GM04504 (cell line): Measurements from ENCODE around the gene WIZ.
"Not testable (repeated sequence)": the region's sequence is repeated elsewhere in the genome, so short reads cannot be mapped to it uniquely, and the experiment has no call there.

ENCODE experiments used
- DNase-seq: peaks from one replicate; pipeline ENCODE4 v3.0.0-alpha.2; 2012; ENCODE audit warnings: low read depth

The WIZ gene, protein sequence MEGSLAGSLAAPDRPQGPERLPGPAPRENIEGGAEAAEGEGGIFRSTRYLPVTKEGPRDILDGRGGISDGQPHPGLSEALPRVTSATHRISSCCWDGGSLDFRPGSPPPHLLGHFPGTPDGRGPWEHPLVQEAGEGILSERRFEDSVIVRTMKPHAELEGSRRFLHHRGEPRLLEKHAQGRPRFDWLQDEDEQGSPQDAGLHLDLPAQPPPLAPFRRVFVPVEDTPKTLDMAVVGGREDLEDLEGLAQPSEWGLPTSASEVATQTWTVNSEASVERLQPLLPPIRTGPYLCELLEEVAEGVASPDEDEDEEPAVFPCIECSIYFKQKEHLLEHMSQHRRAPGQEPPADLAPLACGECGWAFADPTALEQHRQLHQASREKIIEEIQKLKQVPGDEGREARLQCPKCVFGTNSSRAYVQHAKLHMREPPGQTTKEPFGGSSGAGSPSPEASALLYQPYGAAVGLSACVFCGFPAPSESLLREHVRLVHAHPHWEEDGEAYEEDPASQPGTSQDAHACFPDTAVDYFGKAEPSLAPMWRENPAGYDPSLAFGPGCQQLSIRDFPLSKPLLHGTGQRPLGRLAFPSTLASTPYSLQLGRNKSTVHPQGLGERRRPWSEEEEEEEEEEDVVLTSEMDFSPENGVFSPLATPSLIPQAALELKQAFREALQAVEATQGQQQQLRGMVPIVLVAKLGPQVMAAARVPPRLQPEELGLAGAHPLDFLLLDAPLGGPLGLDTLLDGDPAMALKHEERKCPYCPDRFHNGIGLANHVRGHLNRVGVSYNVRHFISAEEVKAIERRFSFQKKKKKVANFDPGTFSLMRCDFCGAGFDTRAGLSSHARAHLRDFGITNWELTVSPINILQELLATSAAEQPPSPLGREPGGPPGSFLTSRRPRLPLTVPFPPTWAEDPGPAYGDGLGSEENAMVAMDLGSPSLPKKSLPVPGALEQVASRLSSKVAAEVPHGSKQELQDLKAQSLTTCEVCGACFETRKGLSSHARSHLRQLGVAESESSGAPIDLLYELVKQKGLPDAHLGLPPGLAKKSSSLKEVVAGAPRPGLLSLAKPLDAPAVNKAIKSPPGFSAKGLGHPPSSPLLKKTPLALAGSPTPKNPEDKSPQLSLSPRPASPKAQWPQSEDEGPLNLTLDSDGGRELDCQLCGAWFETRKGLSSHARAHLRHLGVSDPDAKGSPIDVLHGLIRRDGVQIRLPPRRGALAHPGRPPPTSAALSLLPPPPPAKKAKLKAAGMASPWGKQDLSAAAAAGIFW (N-terminal part only)

DNA sequence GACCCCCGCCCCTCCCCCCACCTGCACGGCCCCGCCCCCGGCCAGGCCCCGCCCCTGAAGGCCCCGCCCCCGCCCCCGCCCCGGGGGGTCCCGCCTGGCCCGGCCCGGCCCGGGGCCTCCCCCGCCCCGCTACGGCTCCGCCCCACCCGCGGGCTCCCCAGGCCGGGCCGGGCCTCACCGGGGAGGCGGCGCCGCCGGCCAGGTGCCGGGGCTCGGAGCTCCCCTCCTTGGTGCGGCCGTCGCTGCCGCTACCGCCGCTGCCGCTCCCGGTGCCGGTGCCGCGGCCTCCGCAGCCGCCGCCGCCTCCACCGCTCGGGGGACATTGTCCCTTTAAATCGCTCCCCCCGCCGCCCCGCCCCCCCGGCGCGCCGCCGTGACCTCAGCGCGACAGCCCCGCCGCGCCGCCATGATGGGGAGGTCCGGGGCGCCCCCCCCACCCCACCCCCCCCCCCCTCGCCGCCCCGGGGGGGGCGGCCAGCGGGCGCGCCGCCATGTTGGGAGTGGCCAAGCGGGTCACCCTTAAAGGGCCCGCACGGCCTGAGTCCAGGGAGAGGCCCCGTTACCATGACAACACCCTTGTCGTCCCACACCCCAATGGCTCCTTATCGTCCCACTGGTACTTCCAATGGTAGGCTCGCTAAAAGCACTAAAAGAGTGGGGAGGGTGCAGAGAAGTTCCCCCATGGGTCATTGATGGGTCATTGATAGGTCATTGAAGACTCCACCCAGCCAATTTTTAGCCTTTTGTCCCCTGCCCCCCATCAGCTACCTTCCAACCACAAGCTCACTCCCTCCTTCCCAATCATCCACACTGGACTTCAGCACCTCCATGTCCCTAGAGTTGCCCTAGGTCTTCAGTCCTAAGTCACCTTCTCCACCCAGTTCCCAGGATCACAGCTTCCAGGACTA, at the start of gene WIZ:
Gene WIZ (minus strand): TSS at position 337 of the 908 bp plus-strand sequence. CDS start 1,649 bp downstream, outside the sequence.
- DNase-seq = peak; percentile 40

DNA sequence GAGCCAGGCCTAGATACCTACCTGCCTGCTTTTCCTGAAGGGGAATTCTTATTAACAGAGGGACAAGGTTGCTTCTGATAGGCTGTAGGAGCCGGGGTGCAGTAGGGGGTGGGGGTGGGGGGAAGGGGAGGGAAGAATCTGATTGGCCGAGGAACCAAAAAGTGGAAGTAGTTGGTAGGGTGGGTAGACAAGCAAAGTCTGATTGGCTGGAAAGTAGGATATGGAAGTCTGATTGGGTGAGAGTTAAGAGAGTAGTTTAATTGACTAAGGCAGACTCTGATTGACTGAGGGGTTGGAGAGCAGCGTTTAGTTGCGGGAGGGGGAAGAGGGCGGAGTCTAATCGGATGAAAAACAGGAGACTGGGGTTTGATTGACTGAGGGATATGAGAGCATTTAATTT, 49.2 kb upstream of the WIZ start:
- DNase-seq = no peak

DNA sequence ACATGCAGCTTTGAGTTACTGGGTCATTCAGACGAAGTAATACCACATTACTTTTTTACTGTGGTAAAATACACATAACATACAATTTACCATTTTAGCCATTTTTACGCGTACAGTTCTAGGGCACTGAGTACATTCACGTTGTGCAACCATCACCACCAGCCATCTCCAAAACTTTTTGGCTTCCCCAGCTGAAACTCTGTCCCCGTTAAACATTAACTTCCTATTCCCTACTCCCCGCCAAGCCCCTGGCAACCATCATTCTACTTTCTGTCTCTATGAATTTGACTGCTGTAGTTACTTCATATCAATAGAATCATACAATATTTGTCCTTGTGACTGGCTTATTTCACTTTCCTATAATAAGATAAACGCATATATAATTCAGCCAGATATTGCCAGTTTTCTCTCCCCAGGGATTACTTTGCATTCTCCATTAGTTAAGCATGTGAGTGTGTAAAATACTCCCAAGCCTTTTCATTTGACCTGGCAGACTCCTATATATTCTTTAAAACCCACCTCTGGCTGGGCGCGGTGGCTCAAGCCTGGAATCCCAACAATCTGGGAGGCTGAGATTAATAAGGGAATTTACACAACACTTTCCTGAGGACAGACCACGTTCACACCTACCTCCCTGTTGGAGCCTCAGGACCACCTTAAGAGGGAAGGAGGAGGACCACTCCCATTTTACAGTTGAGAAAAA, 48.6 kb upstream of the WIZ start:
- no peak for DNase-seq

DNA sequence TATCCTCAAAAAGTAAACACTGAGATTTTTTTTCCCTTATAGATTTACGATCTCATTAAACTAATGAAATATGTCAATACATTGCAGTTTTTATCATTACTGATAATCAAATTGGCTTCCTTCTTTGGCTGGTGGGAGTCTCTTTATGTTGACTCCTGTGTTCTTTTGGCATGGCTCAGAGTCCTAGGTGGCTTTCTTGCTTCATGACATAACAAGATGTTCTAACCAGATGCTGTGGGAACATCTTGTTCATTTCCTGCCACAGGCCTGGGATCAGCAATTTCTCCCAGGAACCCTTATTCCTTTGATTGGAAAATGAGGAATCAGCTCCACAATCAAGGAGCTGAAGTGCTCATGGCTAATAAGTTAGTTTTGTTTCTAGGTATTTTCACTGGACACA, 45.4 kb upstream of the WIZ start:
- no peak for DNase-seq

DNA sequence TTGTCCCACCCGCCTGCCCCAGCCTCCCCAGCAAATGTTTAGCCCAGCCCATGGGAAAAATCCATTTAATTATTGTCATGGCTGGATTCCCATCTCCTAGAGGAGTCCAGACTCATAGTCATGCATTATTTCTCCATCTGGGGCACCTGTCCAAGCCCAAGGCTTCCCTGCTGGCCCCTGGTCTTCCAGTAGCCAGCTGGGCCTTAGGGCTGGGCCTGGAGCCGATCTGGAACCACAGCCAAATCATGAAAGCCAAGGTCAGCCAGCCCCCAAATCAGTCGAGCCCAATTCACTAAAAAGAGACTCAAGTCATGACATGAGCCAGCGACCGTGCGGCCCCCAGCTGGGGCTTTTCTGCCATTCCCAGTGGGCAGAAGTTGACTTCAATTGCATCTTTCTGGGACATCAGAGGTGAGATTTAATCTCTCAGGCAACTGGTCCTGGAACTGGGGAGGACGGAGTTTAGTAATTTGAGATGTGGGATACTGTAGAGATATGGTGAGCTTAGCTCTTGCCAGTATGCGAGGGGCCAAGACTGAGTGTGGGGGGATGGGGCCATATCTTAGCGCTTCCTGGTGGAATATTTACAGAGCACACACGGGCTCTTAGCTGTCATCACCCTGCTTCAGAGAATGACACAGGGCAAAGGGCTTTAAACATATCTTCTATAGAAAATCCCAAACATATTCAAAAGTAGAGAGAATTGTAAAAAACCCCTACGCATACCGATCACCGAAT, 38.9 kb upstream of the WIZ start:
- peak; percentile 4 for DNase-seq

DNA sequence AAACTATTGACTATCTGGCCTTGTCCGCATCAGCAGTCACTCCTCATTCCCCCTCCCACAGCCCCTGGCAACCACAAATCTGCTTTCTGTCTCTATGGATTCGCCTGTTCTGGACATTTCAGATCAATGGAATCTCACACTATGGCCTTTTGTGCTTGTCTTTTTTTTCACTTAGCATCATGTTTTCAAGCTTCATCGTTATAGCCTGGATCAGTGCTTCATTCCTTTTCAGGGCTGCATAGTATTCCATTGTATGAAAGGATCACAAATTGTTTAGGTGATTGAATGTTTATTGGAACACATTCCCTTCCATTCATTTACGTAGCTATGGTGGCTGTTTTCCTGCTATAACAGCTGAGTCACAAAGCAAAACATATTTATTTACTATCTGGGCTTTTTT, 37.3 kb upstream of the WIZ start:
- no peak for DNase-seq

DNA sequence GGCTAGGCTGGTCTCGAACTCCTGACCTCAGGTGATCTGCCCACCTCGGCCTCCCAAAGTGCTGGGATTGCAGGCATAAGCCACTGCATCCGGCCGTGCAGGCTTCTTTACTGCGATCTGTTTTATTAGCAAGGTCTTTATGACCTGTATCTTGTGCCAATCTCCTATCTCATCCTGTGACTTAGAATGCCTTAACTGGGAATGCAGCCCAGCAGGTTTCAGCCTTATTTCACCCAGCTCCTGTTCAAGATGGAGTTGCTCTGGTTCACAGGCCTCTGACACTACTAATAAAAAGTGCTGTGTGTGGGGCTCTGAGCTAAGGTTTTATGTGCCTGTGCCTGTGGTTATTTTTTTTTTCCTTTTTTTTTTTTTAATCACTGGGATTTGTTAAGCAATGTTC, 36.0 kb upstream of the WIZ start:
- DNase-seq = not testable (repeated sequence)

DNA sequence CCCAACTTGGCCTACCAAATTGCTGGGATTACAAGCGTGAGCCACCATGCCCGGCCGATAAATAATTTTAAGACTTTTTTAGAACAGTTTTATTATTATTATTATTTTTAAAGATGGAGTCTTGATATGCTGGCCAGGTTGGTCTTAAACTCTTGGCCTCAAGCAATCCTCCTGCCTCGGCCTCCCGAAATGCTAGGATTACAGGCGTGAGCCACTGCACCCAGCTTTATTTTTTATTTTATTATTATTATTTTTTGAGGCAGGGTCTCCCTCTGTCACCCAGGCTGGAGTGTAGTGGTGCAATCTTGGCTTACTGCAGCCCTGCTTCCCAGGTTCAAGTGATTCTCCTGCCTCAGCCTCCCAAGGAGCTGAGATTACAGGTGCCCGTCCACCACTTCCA, 31.2 kb upstream of the WIZ start:
- DNase-seq = not testable (repeated sequence)

DNA sequence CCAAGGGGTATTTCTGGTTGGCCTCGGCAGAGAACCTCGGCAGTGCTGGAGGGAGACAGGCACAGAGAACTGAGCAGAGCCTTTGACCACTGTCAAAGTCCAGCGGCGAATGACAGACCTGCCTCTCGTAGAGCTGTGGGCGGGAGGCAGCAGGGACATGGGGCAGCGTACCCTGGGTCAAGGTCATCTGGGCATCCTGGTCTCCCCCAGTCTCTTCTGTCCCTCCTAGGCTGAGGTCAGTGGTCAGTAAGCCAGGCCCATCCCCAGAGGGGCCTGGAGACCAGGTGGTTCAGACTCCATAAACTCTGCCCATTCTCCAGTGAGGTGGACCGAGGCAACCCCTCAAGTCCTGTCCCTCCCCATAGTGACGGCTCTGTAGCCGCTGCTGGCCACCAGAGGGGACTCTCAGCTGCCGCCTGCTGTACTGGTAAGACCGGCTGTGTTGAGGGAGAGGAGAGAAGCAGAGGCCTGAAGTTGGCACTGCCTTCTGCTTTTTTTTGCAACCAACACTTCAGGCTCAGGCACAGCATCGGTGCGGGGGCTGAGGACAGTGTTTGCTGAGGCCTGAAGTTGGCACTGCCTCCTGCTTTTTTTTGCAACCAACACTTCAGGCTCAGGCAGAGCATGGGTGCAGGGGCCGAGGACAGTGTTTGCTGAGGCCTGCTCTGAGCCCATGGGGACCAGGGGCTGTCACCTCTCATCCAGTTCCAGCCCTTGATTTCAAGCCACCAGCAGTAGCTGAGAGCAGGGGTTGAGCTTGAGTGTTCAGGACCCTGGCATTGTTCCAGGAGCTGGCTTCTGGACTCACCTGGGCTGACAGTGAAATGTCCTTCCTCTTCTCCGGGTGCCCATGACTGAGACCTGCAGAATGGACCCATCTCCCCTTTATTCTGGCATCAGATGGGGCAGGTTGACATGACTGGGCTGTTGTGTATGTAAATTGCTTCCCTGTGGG, 29.9 kb upstream of the WIZ start, which contains the start of gene PGLYRP2:
Gene PGLYRP2 (minus strand): TSS at position 111 of the 955 bp plus-strand sequence. CDS start 130 bp downstream, outside the sequence.
- no peak for DNase-seq

DNA sequence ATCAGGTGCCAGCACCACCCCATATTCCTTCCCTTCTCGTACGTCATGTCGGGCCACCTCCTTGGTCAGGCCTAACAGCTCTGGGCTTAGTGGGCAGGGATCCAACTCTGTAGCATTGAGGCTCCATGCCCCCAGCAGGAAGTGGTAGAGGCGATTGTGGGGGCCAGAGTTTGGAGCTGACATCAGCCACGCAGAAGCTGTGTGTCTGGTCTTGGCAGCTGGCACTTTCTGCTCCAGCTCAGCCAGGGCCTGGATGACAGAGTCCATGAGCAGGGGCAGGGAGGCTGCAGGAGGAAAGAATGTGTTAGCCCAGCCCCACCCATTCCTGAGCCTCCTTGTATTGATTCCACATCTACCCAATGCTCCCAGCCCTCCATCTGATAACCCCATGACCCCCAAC, 26.6 kb upstream of the WIZ start:
- DNase-seq = no peak

DNA sequence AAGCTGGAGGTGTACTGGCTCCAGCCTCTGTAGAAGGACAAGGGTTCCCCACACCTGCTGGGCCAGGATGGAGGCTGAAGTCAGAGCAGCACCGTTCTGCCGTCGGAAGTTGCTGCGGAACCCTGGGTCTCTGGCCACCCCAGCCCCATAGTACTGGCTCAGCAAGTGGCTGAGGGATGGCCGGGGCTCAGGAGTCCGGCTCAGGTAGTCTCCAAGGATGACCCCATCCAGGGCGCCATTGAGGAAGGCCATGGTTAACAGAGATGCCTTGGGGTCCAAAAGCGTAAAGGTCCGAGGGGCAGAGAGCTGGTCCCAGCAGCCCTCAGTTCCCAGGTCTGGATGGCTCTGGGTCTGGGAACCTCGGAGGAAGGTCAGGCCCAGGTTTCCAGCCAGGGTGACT, 25.9 kb upstream of the WIZ start:
- no peak for DNase-seq

DNA sequence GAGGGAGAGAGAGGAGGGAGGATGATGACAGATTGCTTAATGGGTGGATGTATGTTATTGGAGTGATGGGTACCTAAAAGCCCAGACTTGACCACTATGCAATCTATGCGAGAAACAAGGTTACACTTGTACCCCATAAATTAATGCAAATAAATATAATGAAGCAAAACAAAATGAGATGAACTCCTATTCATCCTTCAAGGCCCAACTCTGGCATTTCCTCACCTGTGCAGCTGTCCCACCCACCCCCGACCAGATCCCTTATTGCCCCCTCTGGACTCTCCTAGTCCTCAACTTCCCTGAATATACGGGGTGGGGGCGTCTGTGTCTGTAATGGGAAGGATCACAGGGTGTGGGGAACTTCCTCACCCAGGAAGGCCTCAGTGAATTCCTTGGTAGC, 25.4 kb upstream of the WIZ start:
- DNase-seq = no peak

DNA sequence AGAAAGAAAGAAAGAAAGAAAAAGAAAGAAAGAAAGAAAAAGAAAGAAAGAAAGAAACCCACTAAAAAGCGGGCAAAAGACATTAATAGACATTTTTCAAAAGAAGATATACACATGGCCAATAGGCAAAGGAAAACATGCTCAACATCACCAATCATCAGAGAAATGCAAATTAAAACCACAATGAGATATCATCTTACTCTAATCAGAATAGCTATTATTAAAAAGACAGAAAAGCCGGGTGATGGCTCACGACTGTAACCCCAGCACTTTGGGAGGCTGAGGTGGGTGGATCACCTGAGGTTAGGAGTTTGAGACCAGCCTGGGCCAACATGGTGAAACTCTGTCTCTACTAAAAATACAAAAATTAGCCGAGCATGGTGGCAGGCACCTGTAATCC, 24.1 kb upstream of the WIZ start:
- DNase-seq = not testable (repeated sequence)

DNA sequence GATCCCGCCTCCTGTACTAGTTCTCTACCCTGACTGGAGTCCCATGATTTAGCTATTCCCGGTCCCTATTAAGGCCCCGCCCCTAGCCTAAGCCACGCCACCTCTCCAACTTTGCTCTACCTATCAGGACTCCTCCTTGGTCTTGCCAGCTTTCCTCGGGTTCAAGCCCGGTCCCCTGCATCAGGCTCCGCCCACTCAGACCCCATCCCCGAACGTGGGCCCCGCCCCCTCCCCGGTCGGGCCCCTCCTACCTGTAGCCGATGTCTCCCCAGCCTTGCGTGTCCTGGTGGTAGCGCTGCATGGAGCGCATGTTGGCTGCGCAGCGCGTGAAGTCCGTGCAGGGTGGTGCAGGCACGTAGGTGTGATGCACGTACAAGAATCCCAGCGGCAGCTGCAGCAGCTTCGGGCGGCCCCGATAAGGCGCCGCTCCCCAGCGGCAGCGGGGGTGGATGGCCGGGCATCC, 21.9 kb upstream of the WIZ start:
- DNase-seq = no peak

DNA sequence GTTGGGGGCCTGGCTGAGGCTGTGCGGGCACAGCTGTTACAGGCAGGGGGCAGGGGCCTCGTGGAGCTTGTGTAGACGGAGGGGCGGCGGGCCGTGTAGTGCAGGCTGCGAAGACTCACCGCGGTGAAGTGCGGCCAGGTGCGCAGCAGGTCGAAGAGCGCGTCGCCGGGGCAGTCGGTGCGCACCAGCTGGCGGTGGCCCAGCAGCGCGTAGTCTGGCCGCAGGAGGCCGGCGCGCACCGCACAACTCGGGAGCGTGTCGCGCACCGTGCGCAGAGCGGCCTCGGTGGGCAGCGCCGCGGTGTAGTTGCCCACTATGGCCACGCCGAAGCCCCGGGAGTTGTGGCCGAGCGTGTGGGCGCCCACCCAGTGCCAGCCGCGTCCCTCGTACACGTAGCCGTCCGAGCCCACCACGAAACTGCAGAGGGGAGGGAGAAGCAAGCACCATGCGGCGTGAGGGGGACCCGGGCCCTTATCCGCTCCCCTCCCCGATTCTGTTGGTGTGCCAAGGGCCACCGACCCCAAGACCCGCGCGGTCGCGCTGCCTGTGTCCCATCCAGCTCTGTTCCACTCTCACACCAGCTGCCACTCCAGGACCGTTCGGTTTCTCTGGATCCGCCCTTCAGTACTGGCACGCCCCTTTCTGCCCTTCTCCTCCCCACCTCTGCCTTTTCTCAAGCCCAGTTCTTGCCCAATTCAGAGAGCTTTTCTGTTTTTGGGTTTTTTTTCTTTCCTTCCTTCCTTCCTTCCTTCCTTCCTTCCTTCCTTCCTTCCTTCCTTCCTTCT, 19.9 kb upstream of the WIZ start:
- no peak for DNase-seq

DNA sequence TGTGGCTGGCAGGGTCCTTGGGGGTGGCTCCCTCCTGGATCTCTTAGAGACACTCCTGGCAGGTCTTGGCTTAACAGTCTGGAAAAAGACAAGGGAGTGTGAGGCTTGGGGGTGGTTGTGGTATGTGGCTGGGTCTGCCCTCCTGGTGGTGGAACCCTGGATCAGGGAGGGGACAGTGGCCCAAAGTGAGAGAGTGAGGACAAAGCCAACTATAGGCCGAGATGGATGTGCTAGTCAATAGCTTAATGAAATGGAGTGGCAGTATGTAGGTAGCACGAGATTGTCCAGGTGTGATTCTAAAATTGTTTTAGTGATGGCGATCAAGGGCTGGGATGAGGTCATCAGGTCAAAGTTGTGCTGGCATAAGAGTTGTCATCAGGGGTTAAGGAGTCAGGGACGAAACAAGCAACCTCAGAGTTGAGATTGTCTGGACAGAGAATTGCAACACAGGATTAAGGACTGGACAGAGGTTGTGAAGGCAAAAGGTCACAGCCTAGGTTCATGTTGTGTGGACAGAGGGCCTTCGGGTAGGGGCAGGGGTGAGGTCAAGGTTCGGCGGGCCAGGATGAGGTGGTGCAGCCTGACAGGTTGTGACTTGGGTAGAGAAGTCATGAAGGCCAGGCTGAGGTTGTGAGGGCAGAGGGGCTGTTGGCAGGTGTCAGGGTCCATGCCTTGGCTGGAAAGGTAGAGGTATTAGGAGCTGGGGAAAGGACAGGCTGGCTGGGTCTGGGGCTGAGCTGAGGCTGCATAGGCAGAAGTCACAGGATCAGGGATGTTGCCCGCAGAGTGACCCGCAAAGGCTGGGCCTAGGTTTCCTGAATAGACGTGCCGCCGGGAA, 19.1 kb upstream of the WIZ start:
- DNase-seq = no peak

DNA sequence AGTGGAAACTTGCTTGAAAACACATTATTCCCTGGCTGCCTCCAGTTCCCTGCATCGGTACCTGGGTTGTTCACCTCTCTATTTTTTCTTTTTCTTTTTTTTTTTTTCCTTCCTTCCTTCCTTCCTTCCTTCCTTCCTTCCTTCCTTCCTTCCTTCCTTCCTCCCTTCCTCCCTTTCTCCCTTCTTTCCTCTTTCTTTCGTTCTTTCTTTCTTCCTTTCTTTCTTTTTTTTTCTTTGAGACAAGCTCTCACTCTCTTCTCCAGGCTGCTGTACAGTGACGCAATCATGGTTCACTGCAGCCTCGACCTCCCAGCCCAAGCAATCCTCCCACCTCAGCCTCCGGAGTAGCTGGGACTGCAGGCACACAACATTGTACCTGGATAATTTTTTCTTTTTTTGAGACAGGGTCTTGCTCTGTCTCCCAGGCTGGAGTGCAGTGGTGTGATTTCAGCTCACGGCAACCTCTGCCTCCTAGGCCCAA, 18.0 kb upstream of the WIZ start:
- DNase-seq = no peak
